ENCODE results near the gene CPLX3.
"Not testable (repeated sequence)": the region's sequence is repeated elsewhere in the genome, so short reads cannot be mapped to it uniquely, and the experiment has no call there.

CPLX3 gene

DNA sequence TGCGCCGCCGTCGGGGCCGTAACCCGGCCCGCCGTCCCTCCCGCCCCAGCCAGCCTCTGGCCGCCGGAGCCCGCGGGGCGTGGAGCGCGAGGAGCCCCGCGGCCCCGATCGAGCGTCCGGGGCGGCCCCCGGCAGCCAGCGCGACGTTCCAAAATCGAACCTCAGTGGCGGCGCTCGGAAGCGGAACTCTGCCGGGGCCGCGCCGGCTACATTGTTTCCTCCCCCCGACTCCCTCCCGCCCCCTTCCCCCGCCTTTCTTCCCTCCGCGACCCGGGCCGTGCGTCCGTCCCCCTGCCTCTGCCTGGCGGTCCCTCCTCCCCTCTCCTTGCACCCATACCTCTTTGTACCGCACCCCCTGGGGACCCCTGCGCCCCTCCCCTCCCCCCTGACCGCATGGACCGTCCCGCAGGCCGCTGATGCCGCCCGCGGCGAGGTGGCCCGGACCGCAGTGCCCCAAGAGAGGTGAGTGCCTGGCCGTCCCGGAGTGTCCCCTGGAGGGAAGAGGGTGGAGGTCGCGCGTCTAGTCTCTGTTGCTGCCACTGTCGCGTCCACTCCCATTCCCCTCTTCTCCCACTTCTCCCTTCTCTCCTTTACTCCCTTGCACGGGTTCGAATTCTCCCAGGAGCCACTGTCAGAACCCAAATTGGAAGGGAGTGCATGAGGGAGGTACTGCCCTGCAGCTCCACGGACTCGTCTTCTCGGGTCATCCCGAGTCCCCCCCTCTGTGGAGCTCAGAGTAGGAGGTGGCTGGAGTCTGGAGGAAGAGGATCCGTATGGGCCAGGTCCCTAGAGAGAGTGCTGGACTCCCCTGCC is 44.0 kb upstream of the CPLX3 start:
- peaks cover 90% of the 10 kb centered on the region for H3K4me1 ChIP-seq
- peak overlapping the region; percentile 99 for H3K4me2 ChIP-seq
- no peaks in the 10 kb centered on the region for H3K9me3 ChIP-seq
- peaks cover 41% of the 10 kb centered on the region for H4K20me1 ChIP-seq
- peak overlapping the region; percentile 98 for H3K9ac ChIP-seq
- no peaks in the 10 kb centered on the region for H3K27me3 ChIP-seq
- TF ChIP-seq Cebpa-rat (IDR thresholded peaks at IDR 0.05): no peak
- H3K36me3 ChIP-seq: no peaks in the 10 kb centered on the region
- peak overlapping the region; percentile 84 for H3K4me3 ChIP-seq
- peak overlapping the region; percentile 100 for H3K27ac ChIP-seq

DNA sequence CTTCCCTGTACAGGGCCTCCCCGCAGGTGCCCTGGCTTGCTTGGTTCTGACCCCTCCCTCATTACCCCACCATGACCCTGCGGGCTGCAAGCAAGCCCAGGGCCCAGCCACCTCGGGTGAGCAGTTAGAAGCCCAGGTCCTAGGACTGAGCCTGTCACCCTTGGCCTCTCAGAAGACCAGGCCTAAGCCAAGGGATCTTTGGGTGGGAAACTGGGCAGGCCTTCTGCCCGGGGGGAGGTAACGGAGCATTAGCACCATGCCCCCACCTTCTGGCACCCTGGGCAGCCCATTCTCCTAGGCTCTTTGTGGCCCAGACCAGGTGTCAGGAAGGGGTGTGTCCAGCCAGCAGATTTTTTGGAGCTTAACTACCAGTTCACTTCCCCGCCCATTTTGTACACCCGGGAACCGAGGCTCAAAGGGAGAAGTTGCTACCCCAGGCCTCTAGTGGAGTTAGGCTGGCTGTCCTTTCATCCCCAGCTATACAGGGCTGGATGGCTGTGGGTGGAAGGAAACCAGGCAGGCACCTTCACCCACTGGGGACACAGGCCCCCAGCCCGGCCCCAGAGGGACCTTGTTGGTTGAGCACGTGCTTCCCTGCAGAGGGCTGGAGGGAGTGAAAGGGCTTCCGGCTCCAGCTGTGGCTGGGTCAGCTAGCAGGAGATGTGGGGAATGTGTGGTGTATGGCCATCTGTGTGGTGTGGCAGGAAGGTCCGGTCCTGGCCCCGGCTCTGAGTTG is 43.2 kb upstream of the CPLX3 start:
- Histone ChIP-seq H3K9me3 (no peaks in the 10 kb centered on the region), H3K4me2 (peak overlapping the region; percentile 99), H3K4me1 (peaks cover 89% of the 10 kb centered on the region), H3K4me3 (peak overlapping the region; percentile 84), H3K9ac (peak overlapping the region; percentile 98), H4K20me1 (peaks cover 48% of the 10 kb centered on the region), H3K27me3 (no peaks in the 10 kb centered on the region), H3K27ac (peak overlapping the region; percentile 100), H3K36me3 (no peaks in the 10 kb centered on the region)
- no peak for TF ChIP-seq Cebpa-rat (IDR thresholded peaks at IDR 0.05)

DNA sequence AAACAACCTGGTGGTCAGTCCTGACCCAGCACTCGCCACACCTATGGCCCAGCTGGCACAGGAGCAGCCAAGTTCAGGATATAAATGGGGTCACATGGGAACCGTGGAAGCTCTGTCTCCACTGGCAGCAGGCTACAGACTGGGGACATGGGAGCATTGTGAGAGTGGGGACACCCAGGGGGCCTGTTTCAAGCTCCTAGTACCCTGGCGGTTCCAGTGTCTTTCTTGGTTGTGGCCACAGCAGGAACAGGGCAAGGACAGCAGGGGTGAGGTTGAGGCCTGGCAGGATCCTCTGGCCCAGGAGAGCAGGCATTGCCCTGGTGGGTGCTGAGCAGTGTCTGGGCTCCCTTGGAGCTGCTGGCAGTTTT is 42.6 kb upstream of the CPLX3 start:
- Histone ChIP-seq H3K27me3 (no peaks in the 10 kb centered on the region), H4K20me1 (peaks cover 54% of the 10 kb centered on the region), H3K9ac (peak overlapping the region; percentile 98), H3K36me3 (no peaks in the 10 kb centered on the region), H3K4me3 (peak overlapping the region; percentile 84), H3K27ac (peak overlapping the region; percentile 100), H3K4me2 (peak overlapping the region; percentile 99), H3K4me1 (peaks cover 89% of the 10 kb centered on the region), H3K9me3 (no peaks in the 10 kb centered on the region)
- TF ChIP-seq Cebpa-rat (IDR thresholded peaks at IDR 0.05): no peak

DNA sequence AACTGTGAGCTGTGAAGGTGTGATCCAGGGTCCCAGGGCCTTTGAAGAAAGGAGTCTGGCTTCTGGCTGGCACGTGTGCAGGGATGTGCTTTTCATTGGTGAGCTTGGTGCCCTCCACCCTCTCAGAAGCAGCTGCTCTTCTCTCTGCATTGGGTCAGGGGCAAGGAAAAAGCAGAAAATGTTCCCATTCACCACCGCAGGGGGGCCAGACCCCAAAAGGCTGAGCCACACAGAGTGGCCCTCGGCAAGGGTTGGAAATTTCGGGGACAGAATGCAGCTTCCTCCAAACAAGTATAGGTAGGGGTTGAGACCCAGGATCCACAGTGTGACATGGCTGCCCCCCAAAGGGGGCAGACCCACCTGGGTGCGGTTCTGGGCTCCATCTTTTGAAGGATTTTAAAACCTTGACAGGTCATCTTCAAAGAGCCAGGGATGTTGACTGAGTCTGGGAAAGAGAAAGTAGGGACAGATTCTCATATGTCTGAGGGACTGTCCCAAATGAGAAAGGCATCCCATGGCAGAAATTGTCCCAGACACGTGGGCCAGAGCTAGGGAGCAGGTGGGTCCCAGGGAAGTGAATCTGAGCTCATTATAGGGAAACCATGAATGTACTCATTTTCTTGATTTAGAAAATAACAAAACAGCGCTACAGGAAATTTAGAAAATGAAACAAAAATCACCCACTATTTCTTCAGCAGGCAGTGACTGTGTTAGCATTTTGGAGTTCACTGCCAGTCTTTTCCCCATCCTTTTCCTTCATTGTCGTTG is 41.8 kb upstream of the CPLX3 start:
- peak overlapping the region; percentile 99 for H3K4me2 ChIP-seq
- TF ChIP-seq Cebpa-rat (IDR thresholded peaks at IDR 0.05): no peak
- H3K9ac ChIP-seq: peak overlapping the region; percentile 98
- H3K4me3 ChIP-seq: peak overlapping the region; percentile 84
- peaks cover 89% of the 10 kb centered on the region for H3K4me1 ChIP-seq
- H3K27me3 ChIP-seq: no peaks in the 10 kb centered on the region
- H3K9me3 ChIP-seq: no peaks in the 10 kb centered on the region
- H4K20me1 ChIP-seq: peaks cover 62% of the 10 kb centered on the region
- H3K27ac ChIP-seq: peak overlapping the region; percentile 100
- H3K36me3 ChIP-seq: no peaks in the 10 kb centered on the region

DNA sequence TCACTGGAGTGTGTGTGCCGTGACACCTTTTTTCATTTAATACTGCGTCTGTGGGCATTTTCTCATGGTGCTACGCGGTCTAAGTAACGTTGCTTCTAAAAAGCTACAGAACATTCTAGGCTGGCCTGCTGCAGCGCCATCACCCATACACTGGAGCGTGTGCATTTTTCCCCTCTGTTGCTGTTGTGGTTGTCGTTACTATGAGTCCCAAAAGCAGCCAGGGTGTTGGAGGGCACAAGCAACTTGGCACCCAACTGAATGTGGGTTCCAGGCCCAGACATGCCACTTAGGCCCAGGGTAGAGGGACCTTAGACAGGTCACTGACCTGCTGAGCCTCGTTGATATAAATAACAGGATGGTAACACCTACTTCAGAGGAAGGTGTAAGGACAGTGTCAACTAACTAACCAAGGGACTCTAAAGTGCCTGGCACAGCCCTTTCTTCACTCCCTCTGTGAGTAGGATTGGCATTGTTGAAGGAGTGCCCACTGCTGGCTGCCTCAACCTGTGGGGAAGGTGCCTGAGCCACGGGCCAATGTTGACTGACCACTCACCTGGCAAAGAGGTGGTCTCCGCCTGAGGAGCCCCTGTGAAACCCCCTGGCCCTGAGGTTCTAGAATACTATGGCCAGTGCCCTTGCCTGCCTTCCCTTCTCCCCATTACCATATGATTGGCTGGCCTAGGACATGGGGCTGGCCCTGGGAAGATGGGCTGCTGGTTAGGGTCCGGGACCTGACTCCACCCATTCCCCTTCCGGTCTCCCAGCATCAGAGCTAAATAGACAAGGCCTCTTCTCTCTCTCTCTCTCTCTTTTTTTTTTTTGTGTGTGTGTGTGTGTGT is 41.0 kb upstream of the CPLX3 start:
- peak overlapping the region; percentile 84 for H3K4me3 ChIP-seq
- peak overlapping the region; percentile 100 for H3K27ac ChIP-seq
- H4K20me1 ChIP-seq: peaks cover 70% of the 10 kb centered on the region
- H3K4me2 ChIP-seq: peak overlapping the region; percentile 99
- no peak for TF ChIP-seq Cebpa-rat (IDR thresholded peaks at IDR 0.05)
- no peaks in the 10 kb centered on the region for H3K9me3 ChIP-seq
- H3K4me1 ChIP-seq: peaks cover 89% of the 10 kb centered on the region
- no peaks in the 10 kb centered on the region for H3K36me3 ChIP-seq
- peak overlapping the region; percentile 98; the same call in 1 of the 2 replicates for H3K9ac ChIP-seq
- H3K27me3 ChIP-seq: no peaks in the 10 kb centered on the region

DNA sequence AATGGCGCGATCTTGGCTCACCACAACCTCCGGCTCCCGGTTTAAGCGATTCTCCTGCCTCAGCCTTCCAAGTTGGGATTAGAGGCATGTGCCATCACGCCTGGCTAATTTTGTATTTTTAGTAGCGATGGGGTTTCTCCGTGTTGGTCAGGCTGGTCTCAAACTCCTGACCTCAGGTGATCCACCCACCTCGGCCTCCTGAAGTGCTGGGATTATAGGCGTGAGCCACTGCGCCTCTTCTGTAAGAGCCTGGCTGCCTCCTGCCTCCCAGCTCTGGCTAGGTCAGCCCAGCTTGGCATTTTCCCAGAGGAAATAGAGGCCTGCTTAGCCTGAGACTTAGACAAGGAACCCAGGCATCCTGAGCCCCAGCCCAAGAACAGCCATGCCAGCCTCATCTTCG is 40.3 kb upstream of the CPLX3 start:
- H3K36me3 ChIP-seq: not testable (repeated sequence)
- H3K9ac ChIP-seq: 0 out of 2 replicates have a peak overlapping the region, but pooled peaks have one; percentile 12

DNA sequence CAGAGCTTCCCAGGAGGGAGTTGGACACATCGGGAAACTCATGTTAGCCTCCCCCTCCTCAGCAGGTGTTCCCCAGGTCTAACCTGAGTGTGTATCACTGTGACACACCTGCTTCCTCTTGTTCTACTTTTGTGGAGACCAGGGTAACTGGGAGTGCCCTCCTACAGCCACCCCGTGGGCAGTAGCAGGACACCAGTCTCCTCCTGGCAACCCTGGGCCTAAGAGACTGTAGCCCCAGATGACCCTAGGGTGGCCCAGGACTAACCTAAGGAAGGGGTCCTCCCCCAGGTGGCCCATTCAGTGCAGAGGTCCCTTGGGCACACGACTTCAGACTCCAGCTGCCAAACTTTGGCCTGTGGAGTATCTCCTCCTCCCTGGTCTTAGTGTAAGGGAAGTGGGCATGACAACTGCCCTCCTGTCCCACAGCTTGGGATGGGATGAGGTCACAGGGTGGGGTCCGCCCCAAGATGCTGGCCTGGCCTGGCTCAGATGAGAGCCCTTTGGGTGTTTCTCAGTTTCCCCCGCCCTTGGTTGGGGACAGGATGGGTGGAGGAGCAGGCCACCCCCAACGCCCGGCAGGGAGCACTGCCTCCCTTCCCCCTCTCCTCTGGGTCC is 39.8 kb upstream of the CPLX3 start:
- peak overlapping the region; percentile 100 for H3K27ac ChIP-seq
- peak overlapping the region; percentile 99 for H3K4me2 ChIP-seq
- H4K20me1 ChIP-seq: peaks cover 83% of the 10 kb centered on the region
- H3K36me3 ChIP-seq: peaks cover 2% of the 10 kb centered on the region
- H3K4me1 ChIP-seq: peaks cover 89% of the 10 kb centered on the region
- H3K9me3 ChIP-seq: no peaks in the 10 kb centered on the region
- H3K9ac ChIP-seq: peak overlapping the region; percentile 12; the same call in 1 of the 2 replicates
- TF ChIP-seq Cebpa-rat (IDR thresholded peaks at IDR 0.05): no peak
- no peaks in the 10 kb centered on the region for H3K27me3 ChIP-seq
- peak overlapping the region; percentile 49; the same call in 1 of the 2 replicates for H3K4me3 ChIP-seq

More for the DNA sequence above, 40.3 kb upstream of the CPLX3 start:
- peak overlapping the region; percentile 49; the same call in 1 of the 2 replicates for H3K4me3 ChIP-seq
- peaks cover 77% of the 10 kb centered on the region for H4K20me1 ChIP-seq
- H3K4me1 ChIP-seq: peaks cover 89% of the 10 kb centered on the region
- H3K4me2 ChIP-seq: peak overlapping the region; percentile 99
- not testable (repeated sequence) for H3K9me3 ChIP-seq, H3K27me3 ChIP-seq
- H3K27ac ChIP-seq: peak overlapping the region; percentile 100

DNA sequence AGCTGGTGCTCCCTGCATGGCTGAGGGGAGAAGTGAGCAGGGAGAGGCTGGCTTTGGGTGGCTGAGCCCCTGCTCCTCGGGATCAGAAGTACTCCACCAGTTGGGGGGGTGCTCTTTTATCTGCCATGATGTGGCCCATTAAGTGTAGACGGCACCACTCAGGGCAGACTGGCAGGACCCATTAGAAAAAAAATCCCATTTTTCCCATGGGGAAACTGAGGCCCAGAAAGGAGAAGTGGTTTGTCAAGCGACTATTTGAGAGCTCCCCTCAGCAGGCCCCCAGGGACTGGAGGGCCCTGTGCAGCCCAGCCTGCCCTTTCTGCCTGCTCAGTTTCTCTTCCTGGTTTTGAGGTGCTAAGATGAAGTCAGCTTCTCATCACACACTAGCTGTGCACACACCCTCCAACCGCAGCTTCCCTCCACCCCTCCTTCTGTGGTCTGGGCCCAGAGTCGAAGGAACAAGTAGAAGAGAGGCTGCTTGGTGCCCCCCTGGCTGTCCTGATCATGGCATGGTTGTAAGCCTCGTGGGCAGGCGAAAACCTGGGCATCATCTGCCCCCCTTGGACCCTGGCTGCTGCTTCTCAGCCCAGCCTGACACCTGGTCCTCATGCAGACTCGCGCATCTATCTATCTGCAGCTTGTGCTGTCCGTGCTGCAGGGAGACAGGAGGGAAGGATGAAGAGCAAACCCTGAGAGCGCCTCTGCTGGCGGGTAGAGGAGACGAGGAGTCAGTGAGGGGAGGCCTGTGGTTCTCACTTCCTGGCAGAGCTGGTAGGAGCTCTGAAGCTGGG is 39.0 kb upstream of the CPLX3 start:
- H3K36me3 ChIP-seq: peaks cover 6% of the 10 kb centered on the region
- TF ChIP-seq Cebpa-rat (IDR thresholded peaks at IDR 0.05): no peak
- H3K4me2 ChIP-seq: peak overlapping the region; percentile 99
- H3K27ac ChIP-seq: peak overlapping the region; percentile 100
- peaks cover 91% of the 10 kb centered on the region for H4K20me1 ChIP-seq
- peaks cover 96% of the 10 kb centered on the region for H3K4me1 ChIP-seq
- peak overlapping the region; percentile 78 for H3K9ac ChIP-seq
- no peaks in the 10 kb centered on the region for H3K9me3 ChIP-seq
- peak overlapping the region; percentile 64 for H3K4me3 ChIP-seq
- H3K27me3 ChIP-seq: no peaks in the 10 kb centered on the region
